GM12873 (cell line): ENCODE data around the gene NACC2.

Experiments used
- CTCF ChIP-seq: IDR thresholded peaks from 2 replicates; pipeline ENCODE4 v1.5.1; 2012; ENCODE audit warnings: low read depth, mild to moderate bottlenecking, moderate library complexity, low read length, control low read depth; ENCODE audit not compliant: insufficient read depth; ENCODE audit errors: missing control alignments

NACC2 gene

GRCh38 chr9:136079916-136080246 is 15.2 kb downstream of the NACC2 start:
- no peak for TF ChIP-seq CTCF

GRCh38 chr9:136079211-136079915 is 15.7 kb downstream of the NACC2 start:
- no peak for TF ChIP-seq CTCF

- no peak for TF ChIP-seq CTCF
Measured at GRCh38 chr9:136078498-136079011, 16.5 kb downstream of the NACC2 start.

GRCh38 chr9:136078024-136078423 is 17.1 kb downstream of the NACC2 start:
- no peak for TF ChIP-seq CTCF

GRCh38 chr9:136077491-136077890 is 17.6 kb downstream of the NACC2 start:
- TF ChIP-seq CTCF = no peak

GRCh38 chr9:136075881-136076678 is 19.0 kb downstream of the NACC2 start:
- no peak for TF ChIP-seq CTCF

- no peak for TF ChIP-seq CTCF
Measured at GRCh38 chr9:136075134-136075841, 19.8 kb downstream of the NACC2 start.
